PC-9 (cell line): Measurements from ENCODE around the gene UBTF.

Experiments used
- EZH2 ChIP-seq: fragments of 200-600 bp; sonication (generic); IDR thresholded peaks from 2 replicates; pipeline ENCODE4 v1.8.0; 2017; ENCODE audit warnings: antibody characterized with exemption, low read depth
- TF ChIP-seq, protein P1 (sequence below): fragments of 200-600 bp; sonication (generic); conservative IDR thresholded peaks from 2 replicates; pipeline ENCODE4 v1.6.1; 2017; ENCODE audit warnings: mixed run types, antibody characterized with exemption, mild to moderate bottlenecking, moderate library complexity

DNA sequence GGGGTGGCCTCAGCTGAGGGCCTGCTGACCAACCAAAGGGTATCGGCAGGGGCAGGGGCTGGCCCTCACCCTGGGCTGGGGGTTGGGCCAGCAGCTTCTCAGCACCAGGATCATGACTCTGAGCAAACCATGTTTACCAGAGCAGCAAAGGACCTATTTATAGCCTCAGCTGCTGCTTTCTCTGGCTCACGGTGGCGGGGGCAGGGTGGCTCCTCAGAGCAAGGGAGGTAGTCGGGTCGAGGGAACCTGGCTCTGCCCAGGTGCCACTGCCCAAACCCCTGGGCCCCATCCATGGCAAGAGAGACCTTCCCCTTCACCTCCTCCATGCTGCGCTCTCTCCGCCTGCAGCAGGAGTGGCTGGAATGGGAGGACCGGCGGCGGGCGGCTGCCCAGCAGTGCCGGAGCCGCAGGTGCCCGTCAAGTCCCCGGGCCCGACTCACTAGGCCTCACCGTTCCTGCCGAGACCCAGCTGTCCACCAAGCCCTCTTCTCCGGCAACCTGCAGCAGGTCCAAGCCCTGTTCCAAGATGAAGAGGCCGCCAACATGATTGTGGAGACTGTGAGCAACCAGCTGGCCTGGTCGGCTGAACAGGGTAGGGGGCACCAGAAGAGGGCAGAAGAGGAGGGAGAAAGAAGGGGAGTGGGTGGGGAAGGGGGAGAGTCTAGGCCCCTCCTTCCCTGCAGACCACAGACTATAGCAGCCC is 48.8 kb downstream of the UBTF start, which contains the start of gene ASB16:
- TF ChIP-seq, protein P1, sequence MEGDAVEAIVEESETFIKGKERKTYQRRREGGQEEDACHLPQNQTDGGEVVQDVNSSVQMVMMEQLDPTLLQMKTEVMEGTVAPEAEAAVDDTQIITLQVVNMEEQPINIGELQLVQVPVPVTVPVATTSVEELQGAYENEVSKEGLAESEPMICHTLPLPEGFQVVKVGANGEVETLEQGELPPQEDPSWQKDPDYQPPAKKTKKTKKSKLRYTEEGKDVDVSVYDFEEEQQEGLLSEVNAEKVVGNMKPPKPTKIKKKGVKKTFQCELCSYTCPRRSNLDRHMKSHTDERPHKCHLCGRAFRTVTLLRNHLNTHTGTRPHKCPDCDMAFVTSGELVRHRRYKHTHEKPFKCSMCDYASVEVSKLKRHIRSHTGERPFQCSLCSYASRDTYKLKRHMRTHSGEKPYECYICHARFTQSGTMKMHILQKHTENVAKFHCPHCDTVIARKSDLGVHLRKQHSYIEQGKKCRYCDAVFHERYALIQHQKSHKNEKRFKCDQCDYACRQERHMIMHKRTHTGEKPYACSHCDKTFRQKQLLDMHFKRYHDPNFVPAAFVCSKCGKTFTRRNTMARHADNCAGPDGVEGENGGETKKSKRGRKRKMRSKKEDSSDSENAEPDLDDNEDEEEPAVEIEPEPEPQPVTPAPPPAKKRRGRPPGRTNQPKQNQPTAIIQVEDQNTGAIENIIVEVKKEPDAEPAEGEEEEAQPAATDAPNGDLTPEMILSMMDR = no peak
- no peak for TF ChIP-seq EZH2
